GM18505 (cell line): Measurements from ENCODE around the gene PIGT.

Experiments
- ATAC-seq: cut with Tn5 transposase; IDR thresholded peaks from one replicate; pipeline ENCODE4 v1.9.1; 2021; ENCODE audit not compliant: unreplicated experiment
- POLR2A ChIP-seq: IDR thresholded peaks from 4 replicates; pipeline ENCODE4 v1.6.1; 2011; ENCODE audit warnings: borderline replicate concordance; ENCODE audit not compliant: insufficient read depth, insufficient read length; ENCODE audit errors: extremely low read depth

Gene PIGT

GRCh38 chr20:45415822-45416637 is at the start of gene PIGT:
Gene PIGT, plus strand, starts transcription at chr20:45416141. Its CDS starts 16 bp downstream, at chr20:45416157.
- ATAC-seq: peak; percentile 75

GRCh38 chr20:45366192-45366591 is 49.7 kb upstream of the PIGT start:
- ATAC-seq: no peak
- no peak for TF ChIP-seq POLR2A

More at GRCh38 chr20:45415822-45416637, at the start of gene PIGT:
- peak; percentile 96 for TF ChIP-seq POLR2A

GRCh38 chr20:45366631-45367030 is 49.3 kb upstream of the PIGT start:
- no peak for TF ChIP-seq POLR2A
- ATAC-seq: no peak

- TF ChIP-seq POLR2A: no peak
- no peak for ATAC-seq
Observed at GRCh38 chr20:45367126-45367525, 48.8 kb upstream of the PIGT start.

GRCh38 chr20:45368221-45368980 is 47.5 kb upstream of the PIGT start:
- TF ChIP-seq POLR2A: no peak
- ATAC-seq: peak; percentile 67

- ATAC-seq: no peak
- TF ChIP-seq POLR2A: no peak
Observed at GRCh38 chr20:45370571-45371160, 45.3 kb upstream of the PIGT start.

- no peak for TF ChIP-seq POLR2A
- ATAC-seq: no peak
Observed at GRCh38 chr20:45372241-45372640, 43.7 kb upstream of the PIGT start.

- ATAC-seq: no peak
Observed at GRCh38 chr20:45372646-45373352, 43.1 kb upstream of the PIGT start.

GRCh38 chr20:45373353-45374100 is 42.4 kb upstream of the PIGT start:
- ATAC-seq: no peak
- TF ChIP-seq POLR2A: no peak

More at GRCh38 chr20:45372646-45373352, 43.1 kb upstream of the PIGT start:
- TF ChIP-seq POLR2A: no peak

- TF ChIP-seq POLR2A: no peak
- no peak for ATAC-seq
Observed at GRCh38 chr20:45374101-45374467, 41.9 kb upstream of the PIGT start.

- TF ChIP-seq POLR2A: no peak
- no peak for ATAC-seq
Observed at GRCh38 chr20:45374966-45375365, 41.0 kb upstream of the PIGT start.

GRCh38 chr20:45377269-45377668 is 38.7 kb upstream of the PIGT start:
- no peak for TF ChIP-seq POLR2A

More at GRCh38 chr20:45377269-45377668, 38.7 kb upstream of the PIGT start:
- ATAC-seq: no peak
